HG02852 (cell line): ENCODE measurements around the gene PLEKHA5.
"Not testable (repeated sequence)": the region's sequence is repeated elsewhere in the genome, so short reads cannot be mapped to it uniquely, and the experiment has no call there.

Experiments used
- ATAC-seq: cut with Tn5 transposase; IDR thresholded peaks from one replicate; pipeline ENCODE4 v1.9.1; 2021; ENCODE audit warnings: mild to moderate bottlenecking, moderate library complexity; ENCODE audit not compliant: unreplicated experiment

PLEKHA5 gene, protein sequence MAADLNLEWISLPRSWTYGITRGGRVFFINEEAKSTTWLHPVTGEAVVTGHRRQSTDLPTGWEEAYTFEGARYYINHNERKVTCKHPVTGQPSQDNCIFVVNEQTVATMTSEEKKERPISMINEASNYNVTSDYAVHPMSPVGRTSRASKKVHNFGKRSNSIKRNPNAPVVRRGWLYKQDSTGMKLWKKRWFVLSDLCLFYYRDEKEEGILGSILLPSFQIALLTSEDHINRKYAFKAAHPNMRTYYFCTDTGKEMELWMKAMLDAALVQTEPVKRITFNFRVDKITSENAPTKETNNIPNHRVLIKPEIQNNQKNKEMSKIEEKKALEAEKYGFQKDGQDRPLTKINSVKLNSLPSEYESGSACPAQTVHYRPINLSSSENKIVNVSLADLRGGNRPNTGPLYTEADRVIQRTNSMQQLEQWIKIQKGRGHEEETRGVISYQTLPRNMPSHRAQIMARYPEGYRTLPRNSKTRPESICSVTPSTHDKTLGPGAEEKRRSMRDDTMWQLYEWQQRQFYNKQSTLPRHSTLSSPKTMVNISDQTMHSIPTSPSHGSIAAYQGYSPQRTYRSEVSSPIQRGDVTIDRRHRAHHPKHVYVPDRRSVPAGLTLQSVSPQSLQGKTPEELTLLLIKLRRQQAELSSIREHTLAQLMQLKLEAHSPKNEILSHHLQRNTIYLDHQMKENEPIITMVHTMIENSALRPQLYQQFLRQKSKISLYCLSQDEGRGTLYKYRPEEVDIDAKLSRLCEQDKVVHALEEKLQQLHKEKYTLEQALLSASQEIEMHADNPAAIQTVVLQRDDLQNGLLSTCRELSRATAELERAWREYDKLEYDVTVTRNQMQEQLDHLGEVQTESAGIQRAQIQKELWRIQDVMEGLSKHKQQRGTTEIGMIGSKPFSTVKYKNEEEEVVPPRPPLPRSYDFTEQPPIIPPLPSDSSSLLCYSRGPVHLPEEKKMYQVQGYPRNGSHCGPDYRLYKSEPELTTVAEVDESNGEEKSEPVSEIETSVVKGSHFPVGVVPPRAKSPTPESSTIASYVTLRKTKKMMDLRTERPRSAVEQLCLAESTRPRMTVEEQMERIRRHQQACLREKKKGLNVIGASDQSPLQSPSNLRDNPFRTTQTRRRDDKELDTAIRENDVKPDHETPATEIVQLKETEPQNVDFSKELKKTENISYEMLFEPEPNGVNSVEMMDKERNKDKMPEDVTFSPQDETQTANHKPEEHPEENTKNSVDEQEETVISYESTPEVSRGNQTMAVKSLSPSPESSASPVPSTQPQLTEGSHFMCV

GRCh38 chr12:19129486-19130223, at the start of gene PLEKHA5:
PLEKHA5 (plus strand) TSS chr12:19129733; CDS start chr12:19129800, 67 bp downstream.
- no peak for ATAC-seq

- ATAC-seq, result no peak
Measured at GRCh38 chr12:19080918-19081317, 48.6 kb upstream of the PLEKHA5 start.

- no peak for ATAC-seq
Measured at GRCh38 chr12:19082365-19082911, 47.1 kb upstream of the PLEKHA5 start.

GRCh38 chr12:19084547-19084946, 45.0 kb upstream of the PLEKHA5 start:
- ATAC-seq, result no peak

- ATAC-seq, result no peak
Measured at GRCh38 chr12:19085090-19085489, 44.4 kb upstream of the PLEKHA5 start.

DNA sequence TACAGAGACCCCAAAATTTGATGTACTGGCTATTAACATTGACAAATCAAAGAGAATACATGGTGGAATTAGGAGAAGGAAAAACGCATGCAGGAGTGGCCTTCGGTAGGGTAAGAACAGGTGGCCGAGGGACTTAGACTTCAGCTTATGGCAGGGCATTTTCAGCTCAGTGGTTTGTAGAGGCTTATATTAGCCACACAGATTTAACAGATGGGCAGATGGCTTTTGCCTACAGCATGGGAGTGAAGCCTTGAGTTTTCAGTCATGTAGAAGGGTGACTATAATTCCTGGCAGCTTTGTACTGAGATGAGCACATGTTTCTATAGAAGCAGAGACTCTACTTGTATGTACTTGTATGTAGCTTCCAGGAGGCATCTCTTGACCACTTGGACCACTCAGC, 40.9 kb upstream of the PLEKHA5 start:
- ATAC-seq, result no peak

GRCh38 chr12:19092482-19092881, 37.1 kb upstream of the PLEKHA5 start:
- ATAC-seq, result not testable (repeated sequence)

GRCh38 chr12:19093218-19093617, 36.3 kb upstream of the PLEKHA5 start:
- ATAC-seq, result no peak

DNA sequence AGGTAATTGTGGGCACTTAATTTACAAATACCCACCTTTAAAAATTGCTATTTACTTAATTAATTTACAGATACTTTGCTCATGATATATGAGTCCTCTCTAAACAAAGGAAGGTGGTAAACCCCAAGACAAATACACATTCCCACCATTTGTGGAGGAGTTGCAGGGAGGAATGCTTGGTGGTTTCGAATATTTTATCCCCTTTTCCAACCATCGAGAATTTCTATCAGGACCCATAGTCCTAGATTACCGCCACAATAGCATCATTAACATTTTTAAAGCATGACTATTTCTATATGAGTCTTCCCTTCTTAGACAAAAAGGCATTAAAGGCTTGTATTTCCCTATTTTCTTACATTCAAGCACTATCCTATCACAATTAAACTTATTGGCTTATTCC, 34.2 kb upstream of the PLEKHA5 start:
- ATAC-seq, result no peak

- no peak for ATAC-seq
Measured at GRCh38 chr12:19095756-19096480, 33.6 kb upstream of the PLEKHA5 start.

GRCh38 chr12:19105463-19105862, 24.1 kb upstream of the PLEKHA5 start:
- ATAC-seq, result no peak

DNA sequence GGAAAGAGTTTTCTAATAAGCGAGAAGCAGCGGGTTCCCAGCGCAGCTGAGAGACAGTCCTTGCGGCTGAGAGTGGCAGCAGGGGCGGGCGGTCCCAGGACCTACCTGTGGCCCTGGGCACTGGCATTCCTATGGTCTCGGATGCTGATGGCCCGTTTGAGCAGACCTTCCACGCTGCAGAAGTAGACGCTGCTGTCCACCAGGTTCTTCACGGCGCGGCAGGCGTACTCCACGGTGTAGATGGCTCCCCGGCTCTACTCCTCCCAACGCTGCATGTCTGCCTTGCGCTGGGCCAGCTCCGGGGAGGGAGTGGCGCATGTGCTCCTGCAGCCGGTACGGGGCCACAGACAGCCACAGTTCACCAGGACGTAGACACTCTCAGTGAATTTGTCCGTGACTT, 21.8 kb upstream of the PLEKHA5 start:
- ATAC-seq, result no peak

- no peak for ATAC-seq
Measured at GRCh38 chr12:19110221-19110940, 19.2 kb upstream of the PLEKHA5 start.

- no peak for ATAC-seq
Measured at GRCh38 chr12:19113464-19113863, 16.1 kb upstream of the PLEKHA5 start.

DNA sequence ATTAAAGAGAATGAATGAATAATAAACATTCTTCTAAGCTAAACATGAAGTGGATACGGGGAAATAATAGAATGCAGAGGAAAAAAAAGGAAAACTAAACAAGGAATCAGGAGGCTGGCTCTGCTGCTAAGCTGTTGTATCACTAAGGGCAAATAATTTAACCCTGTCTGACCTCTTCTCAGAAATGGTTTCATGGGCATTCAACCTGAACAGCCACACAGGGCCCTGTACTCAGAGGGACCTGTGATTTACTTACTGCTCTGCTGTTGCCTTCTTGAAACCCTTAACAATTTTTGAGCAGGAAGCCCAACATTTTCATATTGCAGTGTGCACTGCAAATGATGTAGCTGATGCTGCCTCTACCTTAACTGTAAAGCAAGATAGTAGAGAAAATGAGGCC, 14.2 kb upstream of the PLEKHA5 start:
- ATAC-seq, result no peak

GRCh38 chr12:19119440-19119839, 10.1 kb upstream of the PLEKHA5 start:
- no peak for ATAC-seq

DNA sequence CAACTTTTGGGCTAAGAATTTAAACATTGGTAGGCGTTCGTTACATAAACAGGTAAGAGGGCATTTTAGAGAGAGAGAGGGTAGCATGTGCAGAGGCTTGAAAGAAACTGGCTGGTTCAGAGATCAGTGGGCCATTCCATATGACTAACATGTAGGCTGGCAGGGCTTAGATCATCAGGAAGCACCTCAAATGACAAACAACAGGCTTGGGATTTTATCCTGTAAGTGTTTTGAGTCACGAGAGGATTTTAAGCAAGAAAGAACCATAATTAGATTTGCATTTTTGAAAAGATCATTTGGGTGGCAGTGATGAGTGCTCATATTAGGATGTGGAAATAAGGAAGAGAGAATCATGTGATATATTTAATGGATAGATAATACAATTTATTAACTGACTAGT, 8.7 kb upstream of the PLEKHA5 start:
- ATAC-seq, result no peak

GRCh38 chr12:19121449-19122018, 8.0 kb upstream of the PLEKHA5 start:
- no peak for ATAC-seq
